ENCODE measurements around the gene GSTT4.
"Not testable (repeated sequence)": the region's sequence is repeated elsewhere in the genome, so short reads cannot be mapped to it uniquely, and the experiment has no call there.

The GSTT4 gene

GRCh38 chr22:23949764-23950163, 55.5 kb downstream of the GSTT4 start:
- DNase-seq, result not testable (repeated sequence)

Data from retina (tissue), 1 donor.